ENCODE measurements around the gene STPG2. TPM values are rescaled to one million over a fixed set of nuclear protein-coding genes. Genes with fewer than 3 reads are reported as not detected.

STPG2 gene
- total RNA-seq, 1 experiment from 2014 or later, result 0.35 TPM

DNA sequence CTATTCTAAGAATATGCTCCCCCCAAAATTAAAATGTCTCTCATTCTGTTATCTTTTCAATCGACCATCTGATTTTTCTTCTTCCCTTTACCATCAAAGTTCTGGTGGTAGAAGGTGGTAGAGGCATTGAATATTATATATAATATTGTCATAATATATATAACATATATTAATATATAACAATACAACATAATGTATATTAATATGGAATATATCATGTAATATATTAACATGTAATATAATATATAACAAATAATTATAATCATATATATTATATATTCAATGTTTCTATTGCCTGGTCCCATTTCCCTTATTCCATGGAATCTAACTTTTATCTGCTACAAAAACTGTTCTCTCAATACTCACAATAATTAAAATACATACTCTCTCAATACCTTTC is 40.6 kb downstream of the STPG2 start:
- no peak overlapping the region for H3K4me2 ChIP-seq
- H4K20me1 ChIP-seq (ENCODE audit: insufficient read depth), result no peaks in the 10 kb centered on the region
- no peak for TF ChIP-seq EZH2 (IDR thresholded peaks at IDR 0.05; ENCODE audit: low read depth)
- TF ChIP-seq, protein P1, sequence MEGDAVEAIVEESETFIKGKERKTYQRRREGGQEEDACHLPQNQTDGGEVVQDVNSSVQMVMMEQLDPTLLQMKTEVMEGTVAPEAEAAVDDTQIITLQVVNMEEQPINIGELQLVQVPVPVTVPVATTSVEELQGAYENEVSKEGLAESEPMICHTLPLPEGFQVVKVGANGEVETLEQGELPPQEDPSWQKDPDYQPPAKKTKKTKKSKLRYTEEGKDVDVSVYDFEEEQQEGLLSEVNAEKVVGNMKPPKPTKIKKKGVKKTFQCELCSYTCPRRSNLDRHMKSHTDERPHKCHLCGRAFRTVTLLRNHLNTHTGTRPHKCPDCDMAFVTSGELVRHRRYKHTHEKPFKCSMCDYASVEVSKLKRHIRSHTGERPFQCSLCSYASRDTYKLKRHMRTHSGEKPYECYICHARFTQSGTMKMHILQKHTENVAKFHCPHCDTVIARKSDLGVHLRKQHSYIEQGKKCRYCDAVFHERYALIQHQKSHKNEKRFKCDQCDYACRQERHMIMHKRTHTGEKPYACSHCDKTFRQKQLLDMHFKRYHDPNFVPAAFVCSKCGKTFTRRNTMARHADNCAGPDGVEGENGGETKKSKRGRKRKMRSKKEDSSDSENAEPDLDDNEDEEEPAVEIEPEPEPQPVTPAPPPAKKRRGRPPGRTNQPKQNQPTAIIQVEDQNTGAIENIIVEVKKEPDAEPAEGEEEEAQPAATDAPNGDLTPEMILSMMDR (conservative IDR thresholded peaks at IDR 0.05), result no peak
- ChIA-PET POLR2A (ENCODE audit: unreplicated experiment) (no interaction called here), CTCF (no interaction called here)
- no peak overlapping the region for H3K4me3 ChIP-seq
- H3K27ac ChIP-seq, result no peak overlapping the region
- no peaks in the 10 kb centered on the region for H3F3A ChIP-seq (ENCODE audit: insufficient read depth, low read depth)
- no peaks in the 10 kb centered on the region for H3K36me3 ChIP-seq (ENCODE audit: low read depth)
- intact Hi-C loops (cut with micrococcal nuclease; ENCODE audit: unreplicated experiment), result no loop called here
- H3K27me3 ChIP-seq (ENCODE audit: insufficient read depth, low read depth), result no peaks in the 10 kb centered on the region
- H3K9me2 ChIP-seq (ENCODE audit: insufficient read depth), result no peaks in the 10 kb centered on the region
- no peak overlapping the region for H2AFZ ChIP-seq
- no peaks in the 10 kb centered on the region for H3K4me1 ChIP-seq (replicated peaks; ENCODE audit: insufficient read depth)
- H3K9me3 ChIP-seq (ENCODE audit: insufficient read depth, low read depth), result no peaks in the 10 kb centered on the region
- no peaks in the 10 kb centered on the region for H3K79me2 ChIP-seq (ENCODE audit: low read depth)
- BruUV-seq (replicated peaks), result no TSS peak
- DNase-seq, result no peak

DNA sequence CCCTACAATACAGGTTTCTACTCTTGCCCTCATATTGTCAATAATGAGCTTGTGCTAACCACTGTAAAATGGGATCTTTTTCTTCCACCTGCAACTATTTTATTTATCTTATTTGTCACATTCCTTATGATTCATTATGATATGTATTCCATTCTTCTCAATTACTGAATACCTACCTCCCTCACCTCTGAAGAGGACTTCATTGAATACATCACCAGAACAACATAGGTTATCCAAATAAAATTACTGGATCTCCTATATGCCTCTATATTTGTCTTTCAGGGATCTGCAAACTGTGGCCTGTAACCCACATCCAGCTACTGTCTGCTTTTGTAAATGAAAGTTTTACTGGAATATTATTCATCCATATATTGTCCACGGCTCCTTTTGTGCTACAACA is 41.3 kb downstream of the STPG2 start:
- no peak overlapping the region for H2AFZ ChIP-seq
- H3K4me1 ChIP-seq (replicated peaks; ENCODE audit: insufficient read depth), result no peaks in the 10 kb centered on the region
- no peaks in the 10 kb centered on the region for H3K9me3 ChIP-seq (ENCODE audit: insufficient read depth, low read depth)
- H3F3A ChIP-seq (ENCODE audit: insufficient read depth, low read depth), result no peaks in the 10 kb centered on the region
- ChIA-PET CTCF (no interaction called here), POLR2A (ENCODE audit: unreplicated experiment) (no interaction called here)
- H3K4me3 ChIP-seq, result no peak overlapping the region
- TF ChIP-seq EZH2 (IDR thresholded peaks at IDR 0.05; ENCODE audit: low read depth), result no peak
- TF ChIP-seq, protein P1 (conservative IDR thresholded peaks at IDR 0.05), result no peak
- BruUV-seq (replicated peaks), result no TSS peak
- H3K4me2 ChIP-seq, result no peak overlapping the region
- H4K20me1 ChIP-seq (ENCODE audit: insufficient read depth), result no peaks in the 10 kb centered on the region
- H3K79me2 ChIP-seq (ENCODE audit: low read depth), result no peaks in the 10 kb centered on the region
- H3K27ac ChIP-seq, result no peak overlapping the region
- DNase-seq, result no peak
- H3K27me3 ChIP-seq (ENCODE audit: insufficient read depth, low read depth), result no peaks in the 10 kb centered on the region
- no peaks in the 10 kb centered on the region for H3K9me2 ChIP-seq (ENCODE audit: insufficient read depth)
- intact Hi-C loops (cut with micrococcal nuclease; ENCODE audit: unreplicated experiment), result no loop called here
- H3K36me3 ChIP-seq (ENCODE audit: low read depth), result no peaks in the 10 kb centered on the region

DNA sequence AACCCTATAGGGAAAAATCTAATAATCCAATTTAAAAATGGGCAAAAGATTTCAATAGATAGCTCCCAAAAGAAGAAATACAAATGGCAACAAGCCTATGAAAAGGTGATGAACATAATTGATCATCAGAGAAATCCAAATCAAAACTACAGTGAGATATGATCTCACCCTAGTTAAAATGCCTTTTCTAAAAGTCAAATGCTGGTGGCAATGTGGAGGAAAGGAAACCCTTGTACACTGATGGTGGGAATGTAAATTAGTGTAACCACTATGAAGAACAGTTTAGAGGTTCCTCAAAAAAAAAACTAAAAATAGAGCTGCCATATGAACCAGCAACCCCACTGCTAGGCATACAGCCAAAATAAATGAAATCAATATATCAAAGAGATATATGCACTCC is 44.5 kb downstream of the STPG2 start:
- H2AFZ ChIP-seq, result no peak overlapping the region

More for the DNA sequence above, 44.5 kb downstream of the STPG2 start:
- BruUV-seq (replicated peaks), result no TSS peak
- H3K27ac ChIP-seq, result no peak overlapping the region
- 0 out of 2 replicates have a peak, but pooled peaks cover 7% of the 10 kb centered on the region for H3K9me3 ChIP-seq (ENCODE audit: insufficient read depth, low read depth)
- H3K9me2 ChIP-seq (ENCODE audit: insufficient read depth), result no peaks in the 10 kb centered on the region
- H3K4me1 ChIP-seq (replicated peaks; ENCODE audit: insufficient read depth), result 0 out of 2 replicates have a peak, but pooled peaks cover 9% of the 10 kb centered on the region
- TF ChIP-seq, protein P1 (conservative IDR thresholded peaks at IDR 0.05), result no peak
- no peak for TF ChIP-seq EZH2 (IDR thresholded peaks at IDR 0.05; ENCODE audit: low read depth)
- H3K79me2 ChIP-seq (ENCODE audit: low read depth), result no peaks in the 10 kb centered on the region
- no peaks in the 10 kb centered on the region for H3K36me3 ChIP-seq (ENCODE audit: low read depth)
- no peaks in the 10 kb centered on the region for H4K20me1 ChIP-seq (ENCODE audit: insufficient read depth)
- POLR2A ChIA-PET (ENCODE audit: unreplicated experiment), result no interaction called here
- CTCF ChIA-PET, result no interaction called here
- DNase-seq, result no peak
- H3F3A ChIP-seq (ENCODE audit: insufficient read depth, low read depth), result no peaks in the 10 kb centered on the region
- H3K27me3 ChIP-seq (ENCODE audit: insufficient read depth, low read depth), result no peaks in the 10 kb centered on the region
- intact Hi-C loops (cut with micrococcal nuclease; ENCODE audit: unreplicated experiment), result no loop called here
- no peak overlapping the region for H3K4me2 ChIP-seq
- H3K4me3 ChIP-seq, result no peak overlapping the region
